NCI-H2081 (cell line): ENCODE data around the gene PACRG.
"Not testable (repeated sequence)": the region's sequence is repeated elsewhere in the genome, so short reads cannot be mapped to it uniquely, and the experiment has no call there.

Experiments
- DNase-seq, 2 experiments: peaks; one replicate each; lab custom pipeline; 2025; lab: John Stamatoyannopoulos, UW

Gene PACRG

DNA sequence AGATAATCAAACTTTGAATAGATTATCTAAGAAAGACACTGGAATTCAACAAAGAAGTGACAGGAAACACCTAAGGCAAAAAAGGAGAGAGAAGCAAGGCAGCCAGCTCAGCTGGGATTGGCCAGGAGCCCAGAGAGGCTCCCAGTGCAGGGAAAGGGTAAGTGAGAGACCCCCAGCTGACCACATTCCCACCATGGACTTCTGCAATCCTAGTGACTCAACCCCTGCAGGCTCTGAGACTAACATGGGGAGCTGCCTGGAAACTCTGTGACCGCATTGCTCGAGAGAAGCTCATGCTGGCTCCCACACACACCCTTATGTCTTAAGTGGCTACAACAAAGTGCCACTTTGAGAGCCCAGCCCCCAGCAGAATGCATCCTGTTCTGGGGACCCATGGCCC, 215.1 kb downstream of the PACRG start:
- DNase-seq, result no peak

DNA sequence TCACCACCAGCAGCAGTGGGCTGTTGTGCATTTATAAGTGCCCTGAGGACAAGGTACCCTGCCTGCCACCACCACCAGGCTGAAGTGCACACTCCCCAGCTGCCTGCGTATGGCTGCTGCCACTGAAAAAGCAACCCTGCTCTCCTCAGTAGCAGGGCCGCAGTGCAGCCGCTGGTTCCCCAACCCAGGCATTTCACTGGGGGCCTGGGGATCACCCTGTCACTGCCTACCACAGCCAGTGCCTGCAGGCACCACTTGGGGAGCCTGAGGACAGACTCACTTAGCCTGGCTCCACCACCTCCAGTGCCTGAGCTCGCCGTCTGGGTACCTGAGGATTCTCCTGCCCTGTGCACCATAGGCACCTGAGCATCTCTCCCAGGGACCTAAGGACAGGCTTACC, 215.6 kb downstream of the PACRG start:
- DNase-seq, result no peak

DNA sequence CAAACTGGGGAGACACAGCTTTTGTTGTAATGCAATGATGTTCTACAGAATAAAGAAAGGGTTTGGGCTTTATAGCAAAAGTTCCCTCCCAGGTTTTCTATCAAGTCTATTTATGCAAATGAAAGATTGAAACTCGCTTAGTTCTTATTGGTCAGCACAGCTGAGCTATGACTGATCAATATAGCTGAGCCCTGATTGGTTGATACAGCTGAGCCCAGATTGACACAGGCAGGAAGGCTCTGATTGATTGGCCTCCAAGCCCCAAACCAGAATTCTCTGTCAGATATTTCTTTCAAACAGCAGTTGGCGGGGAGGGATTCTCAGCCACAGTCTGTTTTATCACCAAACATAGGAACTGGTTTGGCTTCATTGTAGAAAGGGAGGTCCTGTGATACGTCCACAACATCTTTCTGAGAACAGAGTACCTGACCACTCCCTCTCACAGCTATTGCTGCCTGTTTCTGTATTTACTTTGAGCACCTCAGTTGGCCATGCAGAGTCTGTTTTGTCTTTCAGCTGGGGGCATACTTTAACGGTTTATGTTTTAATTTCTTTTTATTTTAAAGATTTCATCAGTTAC, 223.5 kb downstream of the PACRG start:
- no peak for DNase-seq

- no peak for DNase-seq
These were observed 224.6 kb downstream of the PACRG start for GRCh38 chr6:162952423-162952822.

DNA sequence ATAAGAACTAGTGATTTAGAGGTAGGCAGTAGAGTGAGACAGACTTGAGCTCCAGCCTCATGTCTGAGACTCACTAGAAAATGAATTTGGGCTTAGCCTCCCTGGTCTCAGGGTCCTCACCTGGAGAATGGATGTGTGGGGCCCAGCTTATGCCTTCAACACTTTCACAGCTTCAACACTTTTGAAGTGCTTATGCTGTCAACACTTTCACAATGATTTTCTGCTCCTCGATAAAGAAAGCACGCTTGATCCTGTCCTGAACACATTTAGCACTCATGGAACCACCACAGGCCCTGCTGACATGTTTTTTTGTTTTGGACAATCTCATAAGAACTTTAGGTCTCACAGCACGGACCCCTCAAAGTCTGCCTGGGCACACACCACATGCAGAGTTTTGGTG, 229.3 kb downstream of the PACRG start:
- no peak for DNase-seq

- DNase-seq, result no peak
These were observed 233.1 kb downstream of the PACRG start for GRCh38 chr6:162960679-162961457.

GRCh38 chr6:162962093-162962492, 234.3 kb downstream of the PACRG start:
- DNase-seq, result no peak

DNA sequence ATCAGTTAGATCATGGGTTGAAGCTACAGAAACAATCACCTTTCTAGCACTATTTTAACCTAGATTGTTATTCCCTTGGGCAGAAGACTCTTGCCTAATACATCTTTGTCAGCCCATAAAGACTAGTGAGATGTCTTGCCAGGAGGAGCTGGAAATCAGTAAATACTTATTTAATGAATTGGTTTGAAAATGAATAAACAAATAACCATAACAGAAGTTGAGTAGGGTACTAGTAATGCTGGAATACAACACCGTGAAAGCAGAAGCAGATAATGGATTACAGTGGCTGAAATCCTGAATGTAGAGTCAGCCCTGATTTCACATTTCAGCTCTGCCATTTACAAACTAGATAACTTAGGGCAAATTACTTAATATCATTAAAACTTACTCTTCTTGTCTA, 236.1 kb downstream of the PACRG start:
- no peak for DNase-seq

- no peak for DNase-seq
These were observed 236.8 kb downstream of the PACRG start for GRCh38 chr6:162964488-162965140.

GRCh38 chr6:162965366-162965765, 237.6 kb downstream of the PACRG start:
- no peak for DNase-seq

DNA sequence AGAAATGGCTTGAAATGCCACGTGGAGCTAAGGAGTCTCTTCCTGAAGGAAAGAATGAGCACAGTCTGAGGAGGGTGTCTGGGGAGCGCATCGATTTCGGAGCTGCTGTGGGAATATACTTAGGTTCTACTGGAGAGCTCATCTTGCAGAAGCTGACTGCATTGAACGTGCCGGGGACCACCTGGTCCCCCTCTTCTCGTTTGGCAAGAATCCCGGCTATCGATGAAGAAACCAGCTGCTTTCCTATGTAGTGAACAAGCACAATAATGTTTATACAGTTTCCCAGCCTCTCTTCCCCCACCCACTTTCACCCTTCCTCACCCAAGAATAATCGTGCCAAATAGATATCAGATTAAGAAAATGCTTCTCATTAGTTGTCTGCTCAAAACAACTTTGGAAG, 242.5 kb downstream of the PACRG start:
- DNase-seq, result no peak

GRCh38 chr6:162971356-162971755, 243.6 kb downstream of the PACRG start:
- no peak for DNase-seq

DNA sequence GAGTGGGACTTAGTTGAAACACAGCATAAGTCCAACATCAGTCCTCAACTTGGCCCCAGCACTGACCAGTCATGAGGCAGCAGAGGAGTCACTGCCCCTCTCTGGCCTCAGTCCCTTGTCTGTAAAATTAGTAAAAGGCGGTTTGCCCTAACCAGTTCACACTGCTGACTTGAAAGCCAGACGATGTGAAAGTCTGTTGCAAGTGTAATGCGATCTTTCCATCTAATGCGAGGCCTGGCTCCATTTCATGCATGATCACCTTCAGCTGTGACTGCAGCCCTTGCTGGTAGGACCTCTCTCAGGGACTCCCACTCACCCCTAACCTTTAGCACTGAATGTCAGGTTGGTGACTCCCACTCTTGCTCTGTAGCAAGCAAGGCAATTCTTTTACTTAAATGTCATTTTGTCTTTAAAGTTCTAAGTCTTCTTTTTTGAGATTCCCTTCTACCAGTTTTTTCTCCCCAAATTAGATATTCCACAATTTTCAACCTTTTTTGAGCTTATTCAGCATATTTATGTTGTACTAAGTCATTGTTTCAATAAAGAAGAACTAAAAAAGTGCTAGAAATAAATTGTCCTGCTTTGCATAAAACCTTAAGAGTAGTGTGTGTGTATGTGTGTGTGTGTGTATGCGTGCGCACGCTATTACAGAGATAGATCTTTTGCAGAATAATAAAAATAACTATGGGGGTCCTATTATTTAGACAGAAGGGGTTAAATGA, 245.5 kb downstream of the PACRG start:
- no peak for DNase-seq

DNA sequence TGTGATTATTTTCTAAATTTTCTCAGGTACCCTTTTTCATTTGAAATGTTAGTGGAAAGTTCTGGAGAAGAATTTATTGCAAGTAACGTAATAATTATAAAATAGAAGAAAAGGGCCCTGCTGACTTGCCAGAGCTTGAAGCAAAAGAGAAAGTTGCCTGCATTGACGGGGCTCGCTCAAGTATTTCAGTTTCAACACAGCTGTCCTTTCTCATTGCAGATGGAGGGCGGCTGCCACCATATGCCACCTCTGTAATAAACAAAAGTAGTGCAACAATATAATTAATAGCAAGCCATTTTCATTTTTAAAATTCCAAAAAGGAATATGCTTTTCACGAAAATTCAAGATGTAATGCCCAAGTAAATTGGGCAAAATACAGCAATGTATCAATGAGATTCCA, 246.2 kb downstream of the PACRG start:
- DNase-seq, result no peak

DNA sequence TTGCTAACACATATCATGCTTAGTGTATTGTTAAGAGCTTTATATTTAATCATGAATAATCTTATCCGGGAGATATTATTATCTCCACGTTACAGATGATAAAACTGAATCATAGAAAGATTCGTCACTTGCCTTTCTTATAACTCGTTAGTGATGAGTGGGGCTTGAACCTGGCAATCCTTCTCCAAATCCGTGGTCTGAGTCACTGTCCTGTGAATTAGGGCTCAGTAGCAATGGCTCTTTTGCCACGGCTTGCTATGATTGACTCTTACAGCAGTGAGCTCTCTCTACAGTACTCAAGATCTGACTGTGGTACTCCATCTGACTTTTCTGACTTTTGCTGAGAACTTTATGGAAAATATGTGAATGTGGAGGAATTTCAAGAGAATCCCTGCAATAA, 246.9 kb downstream of the PACRG start:
- no peak for DNase-seq

DNA sequence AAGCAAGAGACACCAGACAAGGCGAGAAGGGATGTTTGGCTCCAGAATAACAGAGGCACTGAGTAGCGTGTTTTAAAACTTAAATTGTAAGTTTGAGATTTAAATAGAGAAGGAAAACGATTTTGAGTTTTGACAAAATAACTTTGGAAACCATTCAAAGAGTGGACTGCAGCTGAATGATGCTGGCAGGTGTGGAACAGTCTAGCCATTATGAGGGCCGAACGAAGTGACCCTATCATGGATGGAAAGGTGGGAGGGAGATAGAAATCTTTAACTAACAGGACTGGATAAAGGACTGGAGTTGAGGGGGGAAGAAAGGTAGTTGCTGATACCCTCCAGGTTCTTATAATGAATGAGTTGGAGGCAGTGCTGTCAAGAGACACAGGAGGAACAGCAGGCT, 248.4 kb downstream of the PACRG start:
- DNase-seq, result no peak

- not testable (repeated sequence) for DNase-seq
These were observed 255.5 kb downstream of the PACRG start for GRCh38 chr6:162983234-162983633.

- DNase-seq, result no peak
These were observed 271.0 kb downstream of the PACRG start for GRCh38 chr6:162998777-162999176.

DNA sequence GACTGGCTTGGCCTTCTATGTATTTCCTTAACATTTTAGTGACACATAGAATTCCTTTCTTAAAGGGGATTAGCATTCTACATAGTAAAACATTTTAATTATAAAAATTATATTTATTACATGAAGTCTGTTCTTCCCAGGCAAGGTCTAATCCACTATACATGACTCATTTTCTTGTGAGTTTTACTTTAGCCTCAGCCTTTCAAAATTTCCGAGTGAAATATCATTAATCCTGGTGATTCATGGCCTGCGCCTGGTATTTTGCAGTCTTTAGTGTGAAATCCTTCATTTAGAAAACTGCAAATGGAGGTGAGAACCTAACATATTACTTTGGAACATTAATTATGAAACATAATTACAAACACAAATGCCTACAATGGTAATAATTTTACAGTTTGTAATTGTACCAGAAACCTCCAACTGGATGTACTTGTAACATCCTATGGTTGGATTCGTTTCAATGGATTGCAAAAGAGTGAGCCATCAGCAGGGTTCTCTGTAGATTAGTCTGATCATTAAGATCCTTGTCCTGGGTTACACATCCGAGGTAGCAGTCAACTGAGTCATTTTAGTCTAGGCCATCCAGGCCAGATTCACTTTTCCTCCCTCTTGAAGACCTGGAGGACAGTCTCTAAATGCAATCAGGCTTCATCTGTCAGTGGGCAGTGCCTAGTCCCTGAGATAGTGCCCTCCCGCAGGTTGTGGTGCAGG, 272.0 kb downstream of the PACRG start:
- no peak for DNase-seq

DNA sequence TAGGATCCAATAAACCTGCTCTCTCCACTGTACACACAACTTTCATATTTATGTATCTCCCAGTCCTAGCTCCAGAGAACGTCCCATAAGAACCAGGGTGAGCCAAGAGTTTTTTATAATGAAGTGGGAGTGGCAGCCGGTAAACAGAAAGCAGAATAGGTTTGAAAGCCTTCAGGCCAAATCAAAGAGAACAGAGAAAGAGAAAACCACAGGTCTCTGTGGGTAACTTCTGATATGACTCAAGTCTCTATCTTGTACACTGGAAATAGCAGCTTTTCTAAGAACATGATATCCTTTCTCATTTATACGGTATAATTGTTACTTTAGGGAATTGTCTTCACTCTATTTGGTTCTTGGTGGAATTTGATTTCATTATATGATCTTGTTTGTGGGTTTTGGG, 273.6 kb downstream of the PACRG start:
- no peak for DNase-seq

DNA sequence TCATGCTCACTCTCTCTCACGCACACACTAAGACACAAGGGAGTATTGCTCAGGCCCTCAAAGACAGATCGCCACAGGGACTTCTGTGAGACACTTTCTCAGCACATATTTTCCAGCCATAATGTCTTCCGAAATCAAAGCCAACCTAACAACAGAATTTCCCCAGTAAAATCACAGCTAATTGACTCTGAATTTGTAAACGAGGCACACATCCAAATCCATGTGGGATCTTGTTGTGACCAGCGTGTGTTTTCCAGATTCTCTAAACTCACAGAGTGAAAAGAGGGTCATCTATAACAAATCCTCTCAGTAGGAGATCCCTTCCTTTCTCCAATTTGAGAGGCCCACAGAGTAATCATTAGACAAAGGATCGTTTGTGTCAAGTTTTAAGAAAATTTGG, 280.4 kb downstream of the PACRG start:
- DNase-seq, result no peak

- DNase-seq, result no peak
These were observed 280.9 kb downstream of the PACRG start for GRCh38 chr6:163008626-163009025.
